GM23248 (cell line): ENCODE results near the gene PHLDB3. TPM values are rescaled to one million over a fixed set of nuclear protein-coding genes. Genes with fewer than 3 reads are reported as not detected.
A peak's percentile ranks its signal among the peaks of the same experiment; 100 is the strongest.

Source experiments
- DNase-seq: peaks from one replicate; pipeline ENCODE4 v3.0.0-alpha.2; 2015
- H2AFZ ChIP-seq: fragments of 200-600 bp; sonication (generic); 2 replicates; pipeline ENCODE4 v1.6.1; 2016; ENCODE audit warnings: antibody characterized with exemption
- H3F3A ChIP-seq: fragments of 200-600 bp; sonication (generic); 2 replicates; pipeline ENCODE4 v1.6.1; 2016; ENCODE audit warnings: mild to moderate bottlenecking, antibody characterized with exemption, mixed run types; ENCODE audit not compliant: insufficient read depth
- H3K27ac ChIP-seq: fragments of 200-600 bp; sonication (generic); 2 replicates; pipeline ENCODE4 v1.5.1; 2016; ENCODE audit warnings: mild to moderate bottlenecking
- H3K27me3 ChIP-seq: fragments of 200-600 bp; sonication (generic); replicated peaks from 2 replicates; pipeline ENCODE4 v1.6.1; 2016; ENCODE audit warnings: mild to moderate bottlenecking; ENCODE audit not compliant: insufficient read depth
- H3K36me3 ChIP-seq: fragments of 200-600 bp; sonication (generic); 2 replicates; pipeline ENCODE4 v1.6.1; 2016; ENCODE audit warnings: low read depth, mild to moderate bottlenecking
- H3K4me1 ChIP-seq: fragments of 200-600 bp; sonication (generic); 2 replicates; pipeline ENCODE4 v1.6.1; 2016; ENCODE audit warnings: mild to moderate bottlenecking; ENCODE audit not compliant: insufficient read depth
- H3K4me2 ChIP-seq: fragments of 200-600 bp; sonication (generic); one replicate; pipeline ENCODE4 v1.6.1; 2016; ENCODE audit warnings: mild to moderate bottlenecking; ENCODE audit not compliant: unreplicated experiment
- H3K4me3 ChIP-seq: fragments of 200-600 bp; sonication (generic); 2 replicates; pipeline ENCODE4 v1.5.1; 2016; ENCODE audit warnings: mild to moderate bottlenecking
- H3K79me2 ChIP-seq: fragments of 200-600 bp; sonication (generic); 2 replicates; pipeline ENCODE4 v1.6.1; 2016; ENCODE audit warnings: mild to moderate bottlenecking; ENCODE audit not compliant: insufficient read depth
- H3K9ac ChIP-seq: fragments of 200-600 bp; sonication (generic); 2 replicates; pipeline ENCODE4 v1.6.1; 2016; ENCODE audit warnings: mild to moderate bottlenecking
- H3K9me2 ChIP-seq: fragments of 200-600 bp; sonication (generic); 2 replicates; pipeline ENCODE4 v1.6.1; 2016; ENCODE audit warnings: mixed run types, mild to moderate bottlenecking, moderate library complexity; ENCODE audit not compliant: insufficient read depth
- H3K9me3 ChIP-seq: fragments of 200-600 bp; sonication (generic); one replicate; pipeline ENCODE4 v1.6.1; 2017; ENCODE audit warnings: low read depth
- H4K20me1 ChIP-seq: fragments of 200-600 bp; sonication (generic); 2 replicates; pipeline ENCODE4 v1.6.0; 2016; ENCODE audit not compliant: insufficient read depth
- EZH2 ChIP-seq: fragments of 200-600 bp; sonication (generic); IDR thresholded peaks from 2 replicates; pipeline ENCODE4 v1.6.1; 2018; ENCODE audit warnings: antibody characterized with exemption, mild to moderate bottlenecking; ENCODE audit not compliant: insufficient read depth, poor library complexity, severe bottlenecking
- EZH2phosphoT487 ChIP-seq: fragments of 200-600 bp; sonication (generic); IDR thresholded peaks from 2 replicates; pipeline ENCODE4 v1.6.1; 2018; ENCODE audit warnings: antibody characterized with exemption, moderate library complexity, mild to moderate bottlenecking, low read depth; ENCODE audit not compliant: insufficient read depth
- WGBS, 2 experiments: methylation state at CpG; one replicate each; pipeline ENCODE4 v1.1.6; 2015 to 2017; ENCODE audit warnings: low lambda C conversion rate in 2 of 2, low coverage in 1 of 2; ENCODE audit errors: missing lambda C conversion rate in 2 of 2; 5-methylcytosine and 5-hydroxymethylcytosine counted together
- in situ Hi-C: fragments of 300-500 bp; cut with MboI; formaldehyde crosslinking; loops from 2 replicates; pipeline ENCODE4 v1.15.0; 2020
- polyA plus RNA-seq: library from polyadenylated mRNA; unstranded; fragments of >200 nt; fragmentation: Nextera tagmentation; extraction: Ambion mirVana; gene quantifications from 2 replicates; pipeline ENCODE4 v1.2.1, GENCODE V29; 2016
- total RNA-seq: library from RNA; depleted of rRNA; stranded (reverse); fragments of >200 nt; shearing (Covaris generic); gene quantifications from 2 replicates; pipeline ENCODE4 v1.2.3, GENCODE V29; 2014

Gene PHLDB3
- total and polyA plus RNA-seq, 2 experiments from 2014 or later = 4.6 to 5.6 TPM

GRCh38 chr19:43503501-43504425 lies 783 bp downstream of the PHLDB3 start:
- peak overlapping the region; percentile 80 for H3K4me2 ChIP-seq
- H3K36me3 ChIP-seq = peaks cover 9% of the 10 kb centered on the region; the same call in 1 of the 2 replicates
- in situ Hi-C loops = no loop called here
- H2AFZ ChIP-seq = peak overlapping the region; percentile 74
- no peaks in the 10 kb centered on the region for H3K9me3 ChIP-seq
- peak overlapping the region; percentile 73 for H3K4me3 ChIP-seq
- H3K9ac ChIP-seq = peak overlapping the region; percentile 70
- H3K79me2 ChIP-seq = no peaks in the 10 kb centered on the region
- no peaks in the 10 kb centered on the region for H4K20me1 ChIP-seq
- no peaks in the 10 kb centered on the region for H3K27me3 ChIP-seq
- peaks cover 20% of the 10 kb centered on the region for H3F3A ChIP-seq
- peak overlapping the region; percentile 30 for H3K27ac ChIP-seq
- TF ChIP-seq EZH2 (no peak), EZH2phosphoT487 (no peak)
- WGBS, 2 experiments = 2% methylated on average over 42 to 61 of the region's 64 CpGs
- peak; percentile 96 for DNase-seq
- H3K4me1 ChIP-seq = no peaks in the 10 kb centered on the region
- H3K9me2 ChIP-seq = no peaks in the 10 kb centered on the region

GRCh38 chr19:43502419-43502976 lies 2.0 kb downstream of the PHLDB3 start:
- TF ChIP-seq EZH2phosphoT487 (no peak), EZH2 (no peak)
- Histone ChIP-seq H4K20me1 (no peaks in the 10 kb centered on the region), H3K4me3 (no peak overlapping the region), H2AFZ (no peak overlapping the region), H3K9ac (no peak overlapping the region), H3K4me1 (no peaks in the 10 kb centered on the region), H3K4me2 (peak overlapping the region; percentile 80), H3K79me2 (no peaks in the 10 kb centered on the region), H3K27ac (no peak overlapping the region), H3K9me3 (no peaks in the 10 kb centered on the region), H3K27me3 (no peaks in the 10 kb centered on the region), H3F3A (peaks cover 18% of the 10 kb centered on the region), H3K36me3 (peaks cover 5% of the 10 kb centered on the region; the same call in 1 of the 2 replicates), H3K9me2 (no peaks in the 10 kb centered on the region)
- DNase-seq = no peak
- 89 to 96% methylated on average over 21 to 23 of the region's 23 CpGs for WGBS, 2 experiments
- in situ Hi-C loops = no loop called here

- no peak overlapping the region for H2AFZ ChIP-seq
- H3K4me2 ChIP-seq = no peak overlapping the region
- TF ChIP-seq EZH2 (no peak), EZH2phosphoT487 (no peak)
- H3K79me2 ChIP-seq = no peaks in the 10 kb centered on the region
- H3K9me2 ChIP-seq = no peaks in the 10 kb centered on the region
- in situ Hi-C loops = no loop called here
- no peak overlapping the region for H3K9ac ChIP-seq
- no peaks in the 10 kb centered on the region for H3K9me3 ChIP-seq
- no peak overlapping the region for H3K4me3 ChIP-seq
- 85 to 90% methylated on average over 32 to 43 of the region's 43 CpGs for WGBS, 2 experiments
- H3K27ac ChIP-seq = no peak overlapping the region
- no peaks in the 10 kb centered on the region for H3K27me3 ChIP-seq
- H4K20me1 ChIP-seq = no peaks in the 10 kb centered on the region
- no peaks in the 10 kb centered on the region for H3K4me1 ChIP-seq
- peaks cover 5% of the 10 kb centered on the region; the same call in 1 of the 2 replicates for H3K36me3 ChIP-seq
- DNase-seq = no peak
- peaks cover 18% of the 10 kb centered on the region for H3F3A ChIP-seq
Observed at GRCh38 chr19:43501661-43502418, 2.7 kb downstream of the PHLDB3 start.

- Histone ChIP-seq H3K79me2 (no peaks in the 10 kb centered on the region), H3F3A (no peaks in the 10 kb centered on the region), H3K4me1 (no peaks in the 10 kb centered on the region), H3K4me2 (no peak overlapping the region), H3K36me3 (no peaks in the 10 kb centered on the region), H2AFZ (no peak overlapping the region), H3K27ac (no peak overlapping the region), H3K4me3 (no peak overlapping the region), H3K9me2 (no peaks in the 10 kb centered on the region), H3K27me3 (no peaks in the 10 kb centered on the region), H3K9me3 (no peaks in the 10 kb centered on the region), H3K9ac (no peak overlapping the region), H4K20me1 (no peaks in the 10 kb centered on the region)
- in situ Hi-C loops = no loop called here
- TF ChIP-seq EZH2 (no peak), EZH2phosphoT487 (no peak)
- 74 to 88% methylated on average over 3 of the region's 3 CpGs for WGBS, 2 experiments
- no peak for DNase-seq
Observed at GRCh38 chr19:43499042-43499441, 5.5 kb downstream of the PHLDB3 start.
